ENCODE results near the gene SKP1.

The SKP1 gene

DNA sequence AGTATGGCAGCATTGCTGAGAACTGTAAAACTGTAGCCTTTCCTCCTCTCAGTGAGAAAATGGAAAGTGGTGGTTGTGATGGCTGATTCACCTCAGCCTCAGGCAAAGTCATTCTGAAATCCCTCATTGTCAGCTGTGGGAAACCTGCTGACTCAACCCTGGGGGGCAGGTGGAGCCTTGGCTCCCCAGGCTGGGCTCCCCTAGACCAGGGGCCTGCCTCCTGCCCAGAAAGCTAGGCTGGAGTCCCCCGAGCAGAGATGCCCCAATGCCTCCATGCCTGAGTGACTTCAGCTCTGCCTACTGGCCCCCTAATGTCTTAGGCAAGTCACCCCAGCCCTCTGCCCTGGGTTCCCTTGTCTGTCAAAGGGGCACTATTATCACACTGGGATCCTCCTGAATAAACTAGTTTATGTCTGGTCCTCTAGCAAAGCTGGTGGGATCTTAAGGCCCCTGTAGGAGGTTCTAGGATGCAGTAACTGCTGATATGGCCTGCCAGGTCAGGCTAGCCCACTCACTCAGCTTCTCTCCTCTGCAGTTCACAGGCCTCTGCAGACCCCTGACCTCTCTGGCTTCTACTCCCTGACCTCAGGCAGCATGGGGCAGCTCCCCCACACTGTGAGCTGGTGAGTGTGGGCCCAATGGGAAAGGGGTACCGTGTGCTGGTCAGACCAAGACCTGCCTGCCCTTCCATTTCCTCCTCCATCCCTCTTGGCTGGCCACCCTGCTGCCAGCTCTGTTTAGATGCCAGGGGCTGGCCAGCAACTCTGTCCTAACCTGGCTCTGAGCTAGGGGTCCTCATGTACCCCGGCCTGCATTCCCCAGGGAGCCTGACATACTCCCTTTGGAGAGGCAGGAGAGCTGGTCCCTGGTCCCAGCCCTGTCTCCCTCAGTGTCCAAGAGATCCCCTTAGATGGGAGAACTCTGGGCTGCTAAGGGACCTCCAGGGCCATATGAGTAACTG is 38.1 kb downstream of the SKP1 start:
- Histone ChIP-seq H2BK120ac (ENCODE audit: low read depth, low read length) (no peak overlapping the region), H3K4me2 (ENCODE audit: low read length, poor library complexity, severe bottlenecking) (no peak overlapping the region), H3K4ac (ENCODE audit: low read depth in 1 of 2, low read length in 2 of 2) (peak overlapping the region in 1 of 2 experiments; percentile 25), H3K9ac (ENCODE audit: low read length) (peak overlapping the region; percentile 51), H3K14ac (ENCODE audit: low read length in 2 of 2) (no peak overlapping the region), H3K4me3 (ENCODE audit: insufficient read depth in 1 of 2, low read depth in 1 of 2, low read length in 2 of 2) (no peak overlapping the region), H2BK15ac (ENCODE audit: low read depth, poor library complexity, severe bottlenecking) (no peak overlapping the region), H3K27ac (ENCODE audit: low read length, poor library complexity, severe bottlenecking) (no peak overlapping the region), H3K9me3 (ENCODE audit: control insufficient read depth, low read length) (no peaks in the 10 kb centered on the region), H3K79me1 (replicated peaks; ENCODE audit: low read length, poor library complexity, severe bottlenecking) (peaks cover 67% of the 10 kb centered on the region), H3K27me3 (ENCODE audit: control insufficient read depth in 1 of 2, insufficient read depth in 1 of 2, low read length in 2 of 2) (no peaks in the 10 kb centered on the region), H4K91ac (ENCODE audit: low read length) (no peak overlapping the region), H4K8ac (ENCODE audit: low read length) (no peak overlapping the region), H2AK5ac (ENCODE audit: low read length, severe bottlenecking) (no peak overlapping the region), H3K4me1 (ENCODE audit: control insufficient read depth, insufficient read depth, low read depth, low read length) (peaks cover 28% of the 10 kb centered on the region), H3K23ac (ENCODE audit: low read length in 2 of 2) (peak overlapping the region in 1 of 2 experiments; percentile 35), H3K18ac (ENCODE audit: low read depth in 1 of 2, low read length in 2 of 2) (no peak overlapping the region), H3K36me3 (ENCODE audit: control insufficient read depth in 1 of 2, insufficient read depth in 2 of 2, low read depth in 1 of 2, low read length in 2 of 2) (peaks cover 69 to 72% of the 10 kb centered on the region in 2 experiments), H2BK12ac (ENCODE audit: low read length in 2 of 2) (no peak overlapping the region), H2BK5ac (ENCODE audit: low read depth, low read length, poor library complexity, severe bottlenecking) (no peak overlapping the region), H2AFZ (ENCODE audit: low read depth, low read length) (no peak overlapping the region)
- DNase-seq, result peak; percentile 54
- 96% methylated on average over 3 of the region's 3 CpGs for WGBS

DNA sequence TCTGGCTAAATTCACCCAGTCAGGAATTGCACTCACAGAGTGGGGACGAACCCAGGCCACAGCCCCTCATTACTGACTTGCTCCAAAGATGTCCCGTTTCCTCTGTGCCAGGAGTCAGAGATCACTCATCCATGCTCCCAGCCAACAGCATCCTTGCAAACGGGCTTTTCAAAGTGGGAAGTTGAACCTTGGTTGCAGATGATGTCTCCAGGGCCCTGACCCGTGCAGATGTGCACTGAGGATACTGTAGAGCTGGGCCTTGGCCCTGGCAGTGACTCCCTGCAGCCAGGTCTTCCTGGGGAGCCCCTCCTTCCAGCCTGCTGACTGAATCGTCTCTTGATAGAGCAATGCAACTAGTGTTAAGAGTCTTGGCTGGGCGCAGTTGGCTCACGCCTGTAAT is 40.0 kb downstream of the SKP1 start:
- Histone ChIP-seq H2BK12ac (ENCODE audit: low read length in 2 of 2) (no peak overlapping the region), H3K9me3 (ENCODE audit: control insufficient read depth, low read length) (no peaks in the 10 kb centered on the region), H2BK120ac (ENCODE audit: low read depth, low read length) (no peak overlapping the region), H3K79me1 (replicated peaks; ENCODE audit: low read length, poor library complexity, severe bottlenecking) (peaks cover 68% of the 10 kb centered on the region), H4K8ac (ENCODE audit: low read length) (no peak overlapping the region), H2BK5ac (ENCODE audit: low read depth, low read length, poor library complexity, severe bottlenecking) (no peak overlapping the region), H3K27me3 (ENCODE audit: control insufficient read depth in 1 of 2, insufficient read depth in 1 of 2, low read length in 2 of 2) (no peaks in the 10 kb centered on the region), H2AFZ (ENCODE audit: low read depth, low read length) (no peak overlapping the region), H3K14ac (ENCODE audit: low read length in 2 of 2) (no peak overlapping the region), H3K18ac (ENCODE audit: low read depth in 1 of 2, low read length in 2 of 2) (no peak overlapping the region), H3K27ac (ENCODE audit: low read length, poor library complexity, severe bottlenecking) (no peak overlapping the region), H3K4ac (ENCODE audit: low read depth in 1 of 2, low read length in 2 of 2) (no peak overlapping the region), H2AK5ac (ENCODE audit: low read length, severe bottlenecking) (no peak overlapping the region), H3K36me3 (ENCODE audit: control insufficient read depth in 1 of 2, insufficient read depth in 2 of 2, low read depth in 1 of 2, low read length in 2 of 2) (peaks cover 70 to 71% of the 10 kb centered on the region in 2 experiments), H3K9ac (ENCODE audit: low read length) (no peak overlapping the region), H4K91ac (ENCODE audit: low read length) (no peak overlapping the region), H3K23ac (ENCODE audit: low read length in 2 of 2) (no peak overlapping the region), H3K4me3 (ENCODE audit: insufficient read depth in 1 of 2, low read depth in 1 of 2, low read length in 2 of 2) (no peak overlapping the region), H3K4me2 (ENCODE audit: low read length, poor library complexity, severe bottlenecking) (no peak overlapping the region), H3K4me1 (ENCODE audit: control insufficient read depth, insufficient read depth, low read depth, low read length) (peaks cover 28% of the 10 kb centered on the region), H2BK15ac (ENCODE audit: low read depth, poor library complexity, severe bottlenecking) (no peak overlapping the region)
- no peak for DNase-seq
- WGBS, result 94% methylated on average over 7 of the region's 7 CpGs

DNA sequence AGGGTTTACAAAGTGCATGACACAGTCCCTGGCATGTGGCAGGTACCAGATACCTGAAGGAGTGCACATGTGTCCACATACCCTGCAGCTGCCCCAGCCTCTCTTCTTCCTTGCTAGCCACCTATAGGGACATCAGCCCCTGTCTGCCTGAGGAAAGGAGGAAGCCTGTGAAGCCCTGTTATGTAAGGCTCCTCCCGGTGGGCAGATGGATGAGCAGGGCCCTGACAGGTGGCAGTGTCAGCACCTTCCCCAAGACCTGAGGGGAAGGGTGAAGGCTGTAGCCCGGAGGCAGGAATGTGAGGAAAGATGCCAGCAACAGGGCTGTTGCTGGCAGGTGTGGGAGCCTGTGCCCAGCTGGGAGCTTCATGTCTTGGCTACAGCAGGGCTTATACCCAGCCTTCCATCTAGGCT is 40.5 kb downstream of the SKP1 start:
- Histone ChIP-seq H3K27ac (ENCODE audit: low read length, poor library complexity, severe bottlenecking) (no peak overlapping the region), H3K79me1 (replicated peaks; ENCODE audit: low read length, poor library complexity, severe bottlenecking) (peaks cover 69% of the 10 kb centered on the region), H2AK5ac (ENCODE audit: low read length, severe bottlenecking) (no peak overlapping the region), H2BK15ac (ENCODE audit: low read depth, poor library complexity, severe bottlenecking) (no peak overlapping the region), H3K36me3 (ENCODE audit: control insufficient read depth in 1 of 2, insufficient read depth in 2 of 2, low read depth in 1 of 2, low read length in 2 of 2) (peaks cover 70 to 71% of the 10 kb centered on the region in 2 experiments), H3K27me3 (ENCODE audit: control insufficient read depth in 1 of 2, insufficient read depth in 1 of 2, low read length in 2 of 2) (no peaks in the 10 kb centered on the region), H3K4ac (ENCODE audit: low read depth in 1 of 2, low read length in 2 of 2) (no peak overlapping the region), H4K91ac (ENCODE audit: low read length) (no peak overlapping the region), H3K9ac (ENCODE audit: low read length) (no peak overlapping the region), H2BK12ac (ENCODE audit: low read length in 2 of 2) (no peak overlapping the region), H2BK5ac (ENCODE audit: low read depth, low read length, poor library complexity, severe bottlenecking) (no peak overlapping the region), H4K8ac (ENCODE audit: low read length) (no peak overlapping the region), H3K18ac (ENCODE audit: low read depth in 1 of 2, low read length in 2 of 2) (no peak overlapping the region), H3K23ac (ENCODE audit: low read length in 2 of 2) (no peak overlapping the region), H3K4me2 (ENCODE audit: low read length, poor library complexity, severe bottlenecking) (no peak overlapping the region), H3K4me1 (ENCODE audit: control insufficient read depth, insufficient read depth, low read depth, low read length) (peaks cover 28% of the 10 kb centered on the region), H3K14ac (ENCODE audit: low read length in 2 of 2) (no peak overlapping the region), H3K9me3 (ENCODE audit: control insufficient read depth, low read length) (no peaks in the 10 kb centered on the region), H2BK120ac (ENCODE audit: low read depth, low read length) (no peak overlapping the region), H3K4me3 (ENCODE audit: insufficient read depth in 1 of 2, low read depth in 1 of 2, low read length in 2 of 2) (no peak overlapping the region), H2AFZ (ENCODE audit: low read depth, low read length) (no peak overlapping the region)
- 98% methylated on average over 2 of the region's 2 CpGs for WGBS
- no peak for DNase-seq

DNA sequence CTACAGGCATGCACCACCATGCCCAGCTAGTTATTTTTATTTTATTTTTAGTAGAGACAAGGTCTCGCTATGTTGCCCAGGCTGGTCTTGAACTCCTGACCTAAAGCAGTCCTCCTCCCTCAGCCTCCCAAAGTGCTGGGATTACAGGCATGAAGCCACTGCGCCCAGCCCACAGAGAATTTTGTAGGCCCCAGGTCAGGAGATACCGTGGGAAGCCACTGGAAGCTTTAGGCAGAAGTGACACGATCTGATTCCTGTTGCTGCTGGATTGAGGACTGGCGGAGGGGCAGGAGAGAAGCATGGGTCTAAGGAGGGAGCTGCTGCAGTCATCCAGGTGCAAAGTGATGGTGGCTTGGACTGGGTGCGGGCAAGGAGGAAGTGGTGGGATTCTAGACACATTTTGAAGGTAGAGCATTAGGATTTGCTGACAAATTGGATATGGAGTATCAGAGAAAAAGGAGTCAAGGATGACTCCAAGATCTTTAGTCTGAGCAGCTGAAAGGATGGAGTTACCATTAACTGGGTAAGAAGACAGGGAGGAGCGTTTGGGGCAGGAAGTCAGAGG is 41.6 kb downstream of the SKP1 start:
- H3K9me3 ChIP-seq (ENCODE audit: control insufficient read depth, low read length), result no peaks in the 10 kb centered on the region

More for the DNA sequence above, 41.6 kb downstream of the SKP1 start:
- Histone ChIP-seq H2BK15ac (ENCODE audit: low read depth, poor library complexity, severe bottlenecking) (no peak overlapping the region), H3K27ac (ENCODE audit: low read length, poor library complexity, severe bottlenecking) (no peak overlapping the region), H3K14ac (ENCODE audit: low read length in 2 of 2) (no peak overlapping the region), H3K4me1 (ENCODE audit: control insufficient read depth, insufficient read depth, low read depth, low read length) (peaks cover 20% of the 10 kb centered on the region), H2AK5ac (ENCODE audit: low read length, severe bottlenecking) (no peak overlapping the region), H3K18ac (ENCODE audit: low read depth in 1 of 2, low read length in 2 of 2) (no peak overlapping the region), H2BK12ac (ENCODE audit: low read length in 2 of 2) (no peak overlapping the region), H3K9ac (ENCODE audit: low read length) (no peak overlapping the region), H3K79me1 (replicated peaks; ENCODE audit: low read length, poor library complexity, severe bottlenecking) (peaks cover 70% of the 10 kb centered on the region), H3K23ac (ENCODE audit: low read length in 2 of 2) (no peak overlapping the region), H2BK120ac (ENCODE audit: low read depth, low read length) (no peak overlapping the region), H3K27me3 (ENCODE audit: control insufficient read depth in 1 of 2, insufficient read depth in 1 of 2, low read length in 2 of 2) (no peaks in the 10 kb centered on the region), H3K4ac (ENCODE audit: low read depth in 1 of 2, low read length in 2 of 2) (no peak overlapping the region), H3K36me3 (ENCODE audit: control insufficient read depth in 1 of 2, insufficient read depth in 2 of 2, low read depth in 1 of 2, low read length in 2 of 2) (peaks cover 65 to 75% of the 10 kb centered on the region in 2 experiments), H3K4me2 (ENCODE audit: low read length, poor library complexity, severe bottlenecking) (no peak overlapping the region), H4K8ac (ENCODE audit: low read length) (no peak overlapping the region), H2AFZ (ENCODE audit: low read depth, low read length) (no peak overlapping the region), H2BK5ac (ENCODE audit: low read depth, low read length, poor library complexity, severe bottlenecking) (no peak overlapping the region), H4K91ac (ENCODE audit: low read length) (no peak overlapping the region), H3K4me3 (ENCODE audit: insufficient read depth in 1 of 2, low read depth in 1 of 2, low read length in 2 of 2) (no peak overlapping the region)
- WGBS, result 96% methylated on average over 7 of the region's 7 CpGs
- no peak for DNase-seq
